Measurements from ENCODE around the gene NLRP6. TPM values are rescaled to one million over a fixed set of nuclear protein-coding genes. Genes with fewer than 3 reads are reported as not detected.

The NLRP6 gene
- total RNA-seq, 1 donor from 2014 or later = 0.49 TPM

DNA sequence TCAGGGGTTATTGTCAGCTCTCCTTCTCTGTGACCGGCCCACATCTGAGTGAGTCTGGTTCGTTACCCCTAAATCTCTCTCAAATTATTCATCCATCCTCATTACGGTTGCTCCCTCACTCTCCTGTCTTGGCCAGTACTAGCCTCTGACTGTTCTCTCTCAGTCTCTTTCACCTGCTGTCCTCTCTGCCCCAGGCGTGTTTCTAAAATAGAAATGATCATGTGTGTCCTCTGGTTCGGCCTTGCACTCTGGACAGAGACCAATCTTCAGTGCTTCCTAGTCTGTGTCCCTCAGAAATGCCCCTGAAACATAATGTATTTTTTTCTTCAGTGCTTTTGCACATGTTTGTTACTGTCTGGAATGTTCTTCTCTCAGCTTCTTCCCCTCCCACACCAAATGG, 36.6 kb upstream of the NLRP6 start:
- H3K4me3 ChIP-seq = no peak overlapping the region
- peaks cover 14% of the 10 kb centered on the region for H3K4me1 ChIP-seq
- peak in 1 of 2 donors; percentile 44 for DNase-seq (ENCODE audit: extremely low spot score in 2 of 2)
- no peaks in the 10 kb centered on the region for H3K27me3 ChIP-seq
- peaks cover 0 to 44% of the 10 kb centered on the region in 2 donors for H3K36me3 ChIP-seq
- no peak overlapping the region for H3K27ac ChIP-seq
- intact Hi-C loops (cut with DNase I) = no loop called here
- H3K9me3 ChIP-seq = no peaks in the 10 kb centered on the region
- TF ChIP-seq, protein P1, sequence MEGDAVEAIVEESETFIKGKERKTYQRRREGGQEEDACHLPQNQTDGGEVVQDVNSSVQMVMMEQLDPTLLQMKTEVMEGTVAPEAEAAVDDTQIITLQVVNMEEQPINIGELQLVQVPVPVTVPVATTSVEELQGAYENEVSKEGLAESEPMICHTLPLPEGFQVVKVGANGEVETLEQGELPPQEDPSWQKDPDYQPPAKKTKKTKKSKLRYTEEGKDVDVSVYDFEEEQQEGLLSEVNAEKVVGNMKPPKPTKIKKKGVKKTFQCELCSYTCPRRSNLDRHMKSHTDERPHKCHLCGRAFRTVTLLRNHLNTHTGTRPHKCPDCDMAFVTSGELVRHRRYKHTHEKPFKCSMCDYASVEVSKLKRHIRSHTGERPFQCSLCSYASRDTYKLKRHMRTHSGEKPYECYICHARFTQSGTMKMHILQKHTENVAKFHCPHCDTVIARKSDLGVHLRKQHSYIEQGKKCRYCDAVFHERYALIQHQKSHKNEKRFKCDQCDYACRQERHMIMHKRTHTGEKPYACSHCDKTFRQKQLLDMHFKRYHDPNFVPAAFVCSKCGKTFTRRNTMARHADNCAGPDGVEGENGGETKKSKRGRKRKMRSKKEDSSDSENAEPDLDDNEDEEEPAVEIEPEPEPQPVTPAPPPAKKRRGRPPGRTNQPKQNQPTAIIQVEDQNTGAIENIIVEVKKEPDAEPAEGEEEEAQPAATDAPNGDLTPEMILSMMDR (IDR thresholded peaks at IDR 0.05) = no peak
- no peak for TF ChIP-seq POLR2A (IDR thresholded peaks at IDR 0.05)

DNA sequence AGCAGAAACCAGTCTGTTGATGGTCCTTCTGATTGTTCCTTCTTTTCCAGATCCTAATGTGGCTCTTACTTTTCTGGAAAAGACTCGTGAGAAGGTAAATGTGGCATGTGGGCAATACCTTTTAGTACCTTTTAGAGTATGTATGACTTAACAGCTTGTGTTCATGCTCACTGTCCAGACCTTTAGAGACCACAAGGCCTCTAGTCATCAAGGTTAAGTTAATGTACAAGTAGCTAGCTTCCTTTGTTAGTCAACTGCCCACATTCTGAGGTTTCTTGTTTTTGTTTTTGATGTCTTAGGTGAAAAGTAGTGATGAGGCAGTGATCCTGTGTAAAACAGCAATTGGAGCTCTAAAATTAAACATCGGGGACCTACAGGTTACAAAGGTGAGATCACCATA, 33.8 kb upstream of the NLRP6 start:
- Histone ChIP-seq H3K27ac (no peak overlapping the region), H3K4me1 (no peaks in the 10 kb centered on the region), H3K36me3 (peaks cover 0 to 69% of the 10 kb centered on the region in 2 donors), H3K9me3 (no peaks in the 10 kb centered on the region), H3K27me3 (no peaks in the 10 kb centered on the region), H3K4me3 (no peak overlapping the region)
- TF ChIP-seq POLR2A (IDR thresholded peaks at IDR 0.05) (no peak), POLR2AphosphoS5 (IDR thresholded peaks at IDR 0.05; ENCODE audit: insufficient read depth in 1 of 2, low read depth in 1 of 2) (no peak)
- TF ChIP-seq, protein P1 (IDR thresholded peaks at IDR 0.05) = no peak
- DNase-seq (ENCODE audit: extremely low spot score in 2 of 2) = no peak
- intact Hi-C loops (cut with DNase I) = no loop called here

DNA sequence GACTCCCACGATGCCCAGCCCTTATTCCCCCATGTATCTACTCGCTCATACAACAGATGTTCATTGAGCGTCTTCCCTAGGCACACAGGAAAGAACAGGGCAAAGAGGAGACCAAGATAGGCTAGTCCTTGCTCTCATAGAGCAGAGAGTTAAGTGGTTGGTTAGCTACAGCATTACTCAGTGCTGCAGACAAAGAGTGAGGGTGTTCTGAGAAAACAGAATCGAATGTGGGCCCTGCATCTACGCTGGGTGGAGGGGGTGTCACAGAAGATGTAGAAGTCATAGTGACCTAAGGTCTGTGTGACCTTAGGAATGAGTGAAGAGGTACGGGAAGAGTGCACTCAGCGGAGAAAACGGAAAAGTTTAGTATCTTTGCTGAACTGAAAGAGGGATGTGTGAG, 29.1 kb upstream of the NLRP6 start:
- peaks cover 0 to 82% of the 10 kb centered on the region in 2 donors for H3K36me3 ChIP-seq
- no peaks in the 10 kb centered on the region for H3K9me3 ChIP-seq
- H3K4me3 ChIP-seq = no peak overlapping the region
- intact Hi-C loops (cut with DNase I) = no loop called here
- no peak overlapping the region for H3K27ac ChIP-seq
- H3K27me3 ChIP-seq = no peaks in the 10 kb centered on the region
- no peaks in the 10 kb centered on the region for H3K4me1 ChIP-seq
- TF ChIP-seq, protein P1 (IDR thresholded peaks at IDR 0.05) = no peak
- TF ChIP-seq POLR2A (IDR thresholded peaks at IDR 0.05) (no peak), POLR2AphosphoS5 (IDR thresholded peaks at IDR 0.05; ENCODE audit: insufficient read depth in 1 of 2, low read depth in 1 of 2) (no peak)
- no peak for DNase-seq (ENCODE audit: extremely low spot score in 2 of 2)

DNA sequence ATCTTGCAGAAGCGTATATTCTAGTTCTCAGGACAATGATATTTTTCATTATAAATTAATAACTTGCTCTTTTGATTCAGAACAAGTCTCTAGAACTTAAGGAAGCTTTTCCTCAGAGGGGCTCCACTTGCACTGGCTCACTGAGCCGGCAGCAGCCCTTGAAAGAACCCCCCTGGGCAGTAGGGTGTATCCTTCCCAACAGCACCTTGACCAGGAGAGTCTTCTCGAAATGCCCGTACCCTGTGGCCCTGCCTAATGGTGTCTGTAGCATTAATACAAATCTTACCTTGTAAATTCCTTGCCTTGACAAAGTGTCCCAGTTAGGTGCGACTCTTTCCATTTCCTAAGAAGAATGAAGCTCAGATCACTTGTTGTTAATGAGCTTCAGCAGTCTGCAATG, 27.9 kb upstream of the NLRP6 start:
- intact Hi-C loops (cut with DNase I) = loop anchor here (10.0 kb wide), 1 partner anchor 195 kb away; the partner anchor contains the start of gene ANO9
- peak in 1 of 2 donors; percentile 60 for DNase-seq (ENCODE audit: extremely low spot score in 2 of 2)
- H3K9me3 ChIP-seq = no peaks in the 10 kb centered on the region
- H3K4me3 ChIP-seq = no peak overlapping the region
- no peak overlapping the region for H3K27ac ChIP-seq
- TF ChIP-seq, protein P1 (IDR thresholded peaks at IDR 0.05) = no peak
- TF ChIP-seq POLR2A (IDR thresholded peaks at IDR 0.05) (no peak), POLR2AphosphoS5 (IDR thresholded peaks at IDR 0.05; ENCODE audit: insufficient read depth in 1 of 2, low read depth in 1 of 2) (no peak)
- no peaks in the 10 kb centered on the region for H3K4me1 ChIP-seq
- peaks cover 0 to 76% of the 10 kb centered on the region in 2 donors for H3K36me3 ChIP-seq
- H3K27me3 ChIP-seq = no peaks in the 10 kb centered on the region

- H3K4me3 ChIP-seq = no peak overlapping the region
- DNase-seq (ENCODE audit: extremely low spot score in 2 of 2) = peak in 1 of 2 donors; percentile 60
- H3K4me1 ChIP-seq = no peaks in the 10 kb centered on the region
- peaks cover 0 to 72% of the 10 kb centered on the region in 2 donors for H3K36me3 ChIP-seq
- H3K27ac ChIP-seq = no peak overlapping the region
- H3K27me3 ChIP-seq = no peaks in the 10 kb centered on the region
- H3K9me3 ChIP-seq = no peaks in the 10 kb centered on the region
- TF ChIP-seq POLR2AphosphoS5 (IDR thresholded peaks at IDR 0.05; ENCODE audit: insufficient read depth in 1 of 2, low read depth in 1 of 2) (no peak), POLR2A (IDR thresholded peaks at IDR 0.05) (no peak)
- TF ChIP-seq, protein P1 (IDR thresholded peaks at IDR 0.05) = peak in 2 of 3 experiments; percentile 46 to 53
- intact Hi-C loops (cut with DNase I) = loop anchor here (10.0 kb wide), 1 partner anchor 194 kb away; the partner anchor contains the start of gene ANO9
Observed at GRCh38 chr11:250740-251299, 27.4 kb upstream of the NLRP6 start.
